SK-N-DZ (cell line): Measurements from ENCODE around the gene AQP12A.
"Not testable (repeated sequence)": the region's sequence is repeated elsewhere in the genome, so short reads cannot be mapped to it uniquely, and the experiment has no call there.

ENCODE experiments used
- DNase-seq: peaks from one replicate; pipeline ENCODE4 v3.0.0-alpha.2; 2015; ENCODE audit warnings: low spot score

The AQP12A gene

GRCh38 chr2:240687741-240688552, 3.7 kb upstream of the AQP12A start:
- DNase-seq, result no peak

- no peak for DNase-seq
Observed at GRCh38 chr2:240688553-240688919, 3.1 kb upstream of the AQP12A start.

- no peak for DNase-seq
Observed at GRCh38 chr2:240689975-240690374, 1.7 kb upstream of the AQP12A start.

- DNase-seq, result not testable (repeated sequence)
Observed at GRCh38 chr2:240690421-240691074, 1.1 kb upstream of the AQP12A start.

GRCh38 chr2:240691075-240691427, 615 bp upstream of the AQP12A start:
- DNase-seq, result not testable (repeated sequence)

- not testable (repeated sequence) for DNase-seq
Observed at GRCh38 chr2:240692583-240693561, 1.2 kb downstream of the AQP12A start.

GRCh38 chr2:240694304-240694703, 2.6 kb downstream of the AQP12A start:
- DNase-seq, result not testable (repeated sequence)

GRCh38 chr2:240695593-240695992, 3.9 kb downstream of the AQP12A start:
- not testable (repeated sequence) for DNase-seq

- DNase-seq, result not testable (repeated sequence)
Observed at GRCh38 chr2:240696469-240696868, 4.8 kb downstream of the AQP12A start.

- DNase-seq, result not testable (repeated sequence)
Observed at GRCh38 chr2:240698852-240699561, 7.3 kb downstream of the AQP12A start.

- not testable (repeated sequence) for DNase-seq
Observed at GRCh38 chr2:240699835-240700234, 8.2 kb downstream of the AQP12A start.

- DNase-seq, result not testable (repeated sequence)
Observed at GRCh38 chr2:240700616-240701015, 8.9 kb downstream of the AQP12A start.

- no peak for DNase-seq
Observed at GRCh38 chr2:240701091-240701735, 9.5 kb downstream of the AQP12A start.

GRCh38 chr2:240701736-240702639, 10.3 kb downstream of the AQP12A start:
- DNase-seq, result no peak

- no peak for DNase-seq
Observed at GRCh38 chr2:240702640-240703011, 11.0 kb downstream of the AQP12A start.

GRCh38 chr2:240703417-240704341, 12.0 kb downstream of the AQP12A start:
- no peak for DNase-seq

GRCh38 chr2:240704651-240705050, 13.0 kb downstream of the AQP12A start:
- DNase-seq, result no peak

GRCh38 chr2:240705204-240705791, 13.6 kb downstream of the AQP12A start:
- no peak for DNase-seq
